Cardiac muscle cell (in vitro differentiated cells and primary cell): ENCODE data around the gene CHST11. TPM values are rescaled to one million over a fixed set of nuclear protein-coding genes. Genes with fewer than 3 reads are reported as not detected.

Experiments used
- DNase-seq, 2 donors: peaks; one replicate each; pipeline versions ENCODE4 v3.0.0 to v3.0.0-alpha.2; 2010 to 2017; ENCODE audit warnings: low read depth in 1 of 2, low spot score in 1 of 2
- H3K27ac ChIP-seq: fragments of 200-600 bp; sonication (generic); 2 replicates; pipeline ENCODE4 v1.5.1; 2016
- H3K27me3 ChIP-seq: fragments of 200-600 bp; sonication (generic); 2 replicates; pipeline ENCODE4 v1.6.0; 2016; ENCODE audit warnings: control low read depth
- H3K36me3 ChIP-seq: fragments of 200-600 bp; sonication (generic); 2 replicates; pipeline ENCODE4 v1.5.1; 2016; ENCODE audit warnings: control low read depth
- H3K4me1 ChIP-seq: fragments of 200-600 bp; sonication (generic); 2 replicates; pipeline ENCODE4 v1.8.1; 2017; ENCODE audit warnings: low read depth, mild to moderate bottlenecking, mixed run types
- H3K4me3 ChIP-seq: fragments of 200-600 bp; sonication (generic); 2 replicates; pipeline ENCODE4 v1.5.1; 2016; ENCODE audit warnings: mild to moderate bottlenecking
- H3K9me3 ChIP-seq: fragments of 200-600 bp; sonication (generic); 2 replicates; pipeline ENCODE4 v1.5.1; 2017; ENCODE audit warnings: low read depth, mild to moderate bottlenecking, control low read depth
- polyA plus RNA-seq: library from polyadenylated mRNA; unstranded; fragments of >200 nt; fragmentation: Nextera tagmentation; extraction: Ambion mirVana; gene quantifications from 2 replicates; pipeline ENCODE4 v1.2.1, GENCODE V29; 2016
- total RNA-seq: library from RNA; depleted of rRNA; stranded (reverse); fragments of >200 nt; gene quantifications from 2 replicates; pipeline ENCODE4 v1.2.3, GENCODE V29; 2016
- TF ChIP-seq, protein P1 (sequence below): IDR thresholded peaks from 2 replicates; pipeline ENCODE4 v1.5.1; 2012; ENCODE audit warnings: low read depth, mild to moderate bottlenecking, low read length

CHST11 gene
- total and polyA plus RNA-seq, 2 experiments from 2014 or later = 24.2 to 39.8 TPM

DNA sequence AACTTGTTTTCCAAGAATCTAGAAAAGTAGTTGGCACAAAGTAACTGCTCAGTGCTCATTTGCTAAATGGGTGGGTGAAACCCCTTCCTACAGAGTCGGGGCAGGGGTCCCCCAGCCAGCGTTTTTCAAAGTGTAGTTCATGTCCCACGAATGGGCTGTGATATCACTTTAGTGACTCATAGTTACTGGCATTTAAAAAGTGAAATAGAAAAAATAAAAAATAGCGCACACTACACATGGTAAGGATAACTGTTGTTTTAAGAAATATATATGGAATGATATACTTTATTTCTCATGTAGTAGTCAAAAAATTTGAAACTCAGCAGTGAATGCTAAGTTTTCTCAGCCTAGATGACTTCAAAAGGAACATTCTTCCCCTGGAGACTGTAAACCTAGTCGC is 250.4 kb downstream of the CHST11 start:
- DNase-seq = no peak
- no peak overlapping the region for H3K27ac ChIP-seq
- H3K9me3 ChIP-seq = no peaks in the 10 kb centered on the region
- H3K4me1 ChIP-seq = peaks cover 3% of the 10 kb centered on the region
- H3K4me3 ChIP-seq = no peak overlapping the region
- TF ChIP-seq, protein P1, sequence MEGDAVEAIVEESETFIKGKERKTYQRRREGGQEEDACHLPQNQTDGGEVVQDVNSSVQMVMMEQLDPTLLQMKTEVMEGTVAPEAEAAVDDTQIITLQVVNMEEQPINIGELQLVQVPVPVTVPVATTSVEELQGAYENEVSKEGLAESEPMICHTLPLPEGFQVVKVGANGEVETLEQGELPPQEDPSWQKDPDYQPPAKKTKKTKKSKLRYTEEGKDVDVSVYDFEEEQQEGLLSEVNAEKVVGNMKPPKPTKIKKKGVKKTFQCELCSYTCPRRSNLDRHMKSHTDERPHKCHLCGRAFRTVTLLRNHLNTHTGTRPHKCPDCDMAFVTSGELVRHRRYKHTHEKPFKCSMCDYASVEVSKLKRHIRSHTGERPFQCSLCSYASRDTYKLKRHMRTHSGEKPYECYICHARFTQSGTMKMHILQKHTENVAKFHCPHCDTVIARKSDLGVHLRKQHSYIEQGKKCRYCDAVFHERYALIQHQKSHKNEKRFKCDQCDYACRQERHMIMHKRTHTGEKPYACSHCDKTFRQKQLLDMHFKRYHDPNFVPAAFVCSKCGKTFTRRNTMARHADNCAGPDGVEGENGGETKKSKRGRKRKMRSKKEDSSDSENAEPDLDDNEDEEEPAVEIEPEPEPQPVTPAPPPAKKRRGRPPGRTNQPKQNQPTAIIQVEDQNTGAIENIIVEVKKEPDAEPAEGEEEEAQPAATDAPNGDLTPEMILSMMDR = no peak
- H3K36me3 ChIP-seq = no peaks in the 10 kb centered on the region
- no peaks in the 10 kb centered on the region for H3K27me3 ChIP-seq

DNA sequence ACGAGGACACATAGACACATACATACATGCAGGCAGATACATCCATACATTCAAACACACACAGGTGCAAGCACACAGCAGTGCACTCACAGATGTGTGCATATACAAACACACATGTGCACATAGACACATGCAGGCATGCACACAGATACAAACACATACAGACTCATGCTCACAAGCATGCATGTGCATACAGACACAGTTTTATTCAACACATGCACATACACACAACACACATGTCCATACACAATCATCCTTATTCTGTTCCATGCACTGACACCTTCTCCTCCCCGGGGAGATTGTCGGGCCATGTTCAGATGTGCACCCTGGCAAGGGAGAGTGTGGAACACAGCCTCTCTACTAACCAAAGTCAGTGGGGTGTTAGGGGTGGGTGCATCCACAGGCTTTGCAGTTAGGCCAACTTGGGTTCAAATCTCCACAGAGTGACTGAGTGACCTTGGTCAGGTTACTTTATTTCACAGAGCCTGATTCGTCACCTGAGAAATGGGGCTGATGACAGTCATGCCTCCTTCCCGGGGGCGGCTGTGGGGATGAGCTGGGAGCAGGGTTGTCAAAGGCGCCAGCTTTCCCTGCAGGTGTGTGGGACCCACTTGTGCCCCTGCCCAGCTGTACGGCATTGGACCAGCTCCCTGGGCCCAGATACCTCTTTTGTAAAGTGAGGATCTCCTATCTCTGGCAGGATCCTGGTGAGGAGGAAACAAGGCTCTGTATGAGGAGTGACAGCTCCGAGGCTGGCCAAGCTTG is 251.2 kb downstream of the CHST11 start:
- DNase-seq = no peak
- no peaks in the 10 kb centered on the region for H3K36me3 ChIP-seq
- no peaks in the 10 kb centered on the region for H3K27me3 ChIP-seq
- H3K9me3 ChIP-seq = no peaks in the 10 kb centered on the region
- H3K4me3 ChIP-seq = no peak overlapping the region
- H3K4me1 ChIP-seq = peaks cover 7% of the 10 kb centered on the region
- TF ChIP-seq, protein P1 = no peak
- H3K27ac ChIP-seq = no peak overlapping the region

DNA sequence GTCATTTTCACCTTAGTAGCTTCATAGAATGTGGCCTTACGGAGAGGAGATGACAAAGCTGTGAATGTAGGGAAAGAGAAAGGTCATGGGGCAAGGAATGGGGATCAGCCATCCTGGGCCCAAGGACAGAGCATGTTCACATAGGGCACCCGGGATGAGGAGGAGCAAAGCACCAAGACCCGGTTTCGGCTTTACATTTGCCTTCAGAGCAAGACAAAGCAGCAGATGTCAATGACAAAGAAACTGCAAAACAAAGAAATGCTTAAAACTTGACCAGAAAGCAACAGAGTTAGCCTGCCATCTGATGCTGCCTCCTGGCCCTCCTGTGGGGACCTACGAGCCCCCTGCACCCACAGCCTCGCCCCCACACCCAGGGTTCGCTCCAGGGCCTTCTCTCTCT is 252.1 kb downstream of the CHST11 start:
- DNase-seq = no peak
- Histone ChIP-seq H3K27me3 (no peaks in the 10 kb centered on the region), H3K9me3 (no peaks in the 10 kb centered on the region), H3K4me1 (peaks cover 7% of the 10 kb centered on the region), H3K36me3 (no peaks in the 10 kb centered on the region), H3K27ac (no peak overlapping the region), H3K4me3 (no peak overlapping the region)
- TF ChIP-seq, protein P1 = no peak

DNA sequence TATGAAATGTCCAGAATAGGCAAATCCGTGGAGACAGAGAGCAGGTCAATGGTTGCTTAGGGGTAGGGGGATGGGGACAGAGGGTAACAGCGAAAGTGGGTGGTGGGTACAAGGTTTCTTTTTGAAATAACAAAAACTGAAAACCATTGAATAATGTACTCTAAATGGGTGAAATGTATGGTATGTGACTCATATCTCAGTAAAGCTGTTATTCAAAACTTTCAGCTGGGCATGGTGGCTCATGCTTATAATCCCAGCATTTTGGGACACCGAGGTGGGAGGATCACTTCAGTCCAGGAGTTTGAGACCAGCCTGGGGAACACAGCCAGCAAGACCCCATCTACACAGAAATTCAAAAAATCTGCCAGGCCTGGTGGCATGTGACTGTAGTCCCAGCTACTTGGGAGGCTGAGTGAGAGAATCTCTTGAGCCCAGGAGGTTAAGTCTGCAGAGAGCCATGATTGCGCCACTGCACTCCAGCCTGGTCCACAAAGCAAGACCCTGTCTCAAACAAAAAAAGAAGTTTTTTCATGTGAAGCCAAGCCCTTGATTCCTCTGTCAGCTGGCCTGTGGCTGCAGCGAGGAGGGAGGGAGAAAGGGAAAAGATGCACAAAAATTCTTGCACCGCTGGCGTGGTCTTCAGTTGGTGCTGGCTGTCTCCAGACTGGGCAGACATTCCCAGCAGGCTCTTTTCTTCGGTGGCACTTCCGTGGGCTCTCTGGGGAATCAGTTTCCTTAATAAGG is 253.1 kb downstream of the CHST11 start:
- peak in 1 of 2 donors; percentile 51 for DNase-seq
- Histone ChIP-seq H3K27ac (no peak overlapping the region), H3K4me1 (peaks cover 7% of the 10 kb centered on the region), H3K27me3 (no peaks in the 10 kb centered on the region), H3K36me3 (no peaks in the 10 kb centered on the region), H3K9me3 (no peaks in the 10 kb centered on the region), H3K4me3 (no peak overlapping the region)
- TF ChIP-seq, protein P1 = no peak

- peak in 1 of 2 donors; percentile 89 for DNase-seq
- H3K36me3 ChIP-seq = no peaks in the 10 kb centered on the region
- no peaks in the 10 kb centered on the region for H3K9me3 ChIP-seq
These were observed 254.4 kb downstream of the CHST11 start for GRCh38 chr12:104710940-104711689.

More at GRCh38 chr12:104710940-104711689, 254.4 kb downstream of the CHST11 start:
- Histone ChIP-seq H3K4me3 (no peak overlapping the region), H3K27me3 (no peaks in the 10 kb centered on the region), H3K27ac (no peak overlapping the region), H3K4me1 (peaks cover 7% of the 10 kb centered on the region)
- TF ChIP-seq, protein P1 = no peak
